ENCODE data around the gene PLB1.

- no peak for TF ChIP-seq CTCF (conservative IDR thresholded peaks at IDR 0.05; ENCODE audit: low read length)
- TF ChIP-seq EZH2phosphoT487 (IDR thresholded peaks at IDR 0.05; ENCODE audit: borderline replicate concordance), result no peak
These were observed 193.0 kb downstream of the PLB1 start for GRCh38 chr2:28688818-28689217.
